Esophagus muscularis mucosa (tissue), 4 donors: Measurements from ENCODE around the gene ECD. TPM values are rescaled to one million over a fixed set of nuclear protein-coding genes. Genes with fewer than 3 reads are reported as not detected.

ENCODE experiments used
- DNase-seq: peaks from one replicate; pipeline ENCODE4 v3.0.0-alpha.2; 2017; ENCODE audit errors: extremely low spot score
- H3K27ac ChIP-seq, 4 donors: fragments of 200-600 bp; sonication (generic); replicated peaks in 1 of 4; 1 replicate in 3 of 4; 2 replicates in 1 of 4; pipeline ENCODE4 v1.5.1; 2016 to 2019; ENCODE audit warnings: mild to moderate bottlenecking in 1 of 4
- H3K27me3 ChIP-seq, 4 donors: fragments of 200-600 bp; sonication (generic); one replicate each; pipeline versions ENCODE4 v1.5.1 to v1.6.0; 2016 to 2019
- H3K36me3 ChIP-seq, 4 donors: fragments of 200-600 bp; sonication (generic); one replicate each; pipeline ENCODE4 v1.5.1; 2016 to 2019
- H3K4me1 ChIP-seq, 4 donors: fragments of 200-600 bp; sonication (generic); one replicate each; pipeline ENCODE4 v1.5.1; 2016 to 2019
- H3K4me3 ChIP-seq, 4 donors: fragments of 200-600 bp; sonication (generic); 1 replicate in 2 of 4; 2 replicates in 2 of 4; pipeline ENCODE4 v1.5.1; 2016 to 2019; ENCODE audit warnings: mild to moderate bottlenecking in 4 of 4, moderate library complexity in 1 of 4
- H3K9me3 ChIP-seq, 4 donors: fragments of 200-600 bp; sonication (generic); 1 replicate in 3 of 4; 2 replicates in 1 of 4; pipeline ENCODE4 v1.5.1; 2016 to 2019
- CTCF ChIP-seq, 3 experiments: fragments of 200-600 bp in 2 of 3; fragments of 450-650 bp in 1 of 3; sonication (generic) in 2 of 3; IDR thresholded peaks; one replicate each; pipeline ENCODE4 v1.5.1; 2017 to 2019; ENCODE audit warnings: antibody characterized with exemption in 3 of 3, mild to moderate bottlenecking in 2 of 3, moderate library complexity in 1 of 3
- EP300 ChIP-seq: sonication (generic); formaldehyde crosslinking; IDR thresholded peaks from one replicate; pipeline ENCODE4 v1.6.1; 2017; ENCODE audit warnings: antibody characterized with exemption
- POLR2A ChIP-seq: fragments of 450-650 bp; IDR thresholded peaks from one replicate; pipeline ENCODE4 v1.6.1; 2017; ENCODE audit warnings: antibody characterized with exemption, moderate library complexity, mild to moderate bottlenecking, low read depth
- POLR2AphosphoS5 ChIP-seq, 2 donors: sonication (generic); formaldehyde crosslinking; IDR thresholded peaks; one replicate each; pipeline ENCODE4 v1.6.1; 2017; ENCODE audit warnings: antibody characterized with exemption in 2 of 2
- WGBS: methylation state at CpG from one replicate; pipeline ENCODE4 v1.1.5; 2018; 5-methylcytosine and 5-hydroxymethylcytosine counted together
- intact Hi-C: fragments of 100-400 bp; cut with DNase I; formaldehyde crosslinking; loops from one replicate; pipeline ENCODE4 v1.15.1; 2023
- total RNA-seq, 4 donors: library from RNA; depleted of rRNA; stranded (reverse); fragments of >200 nt; gene quantifications; one replicate each; pipeline versions ENCODE4 v1.1.0 to v1.2.1, GENCODE V29; 2016

The ECD gene
- total RNA-seq, 4 donors from 2014 or later, result 22.7 to 30.3 (median 25.5) TPM

- Histone ChIP-seq H3K4me3 (peak overlapping the region; percentile 67 to 89 (median 80)), H3K9me3 (no peaks in the 10 kb centered on the region), H3K27ac (peak overlapping the region; percentile 91 to 98 (median 94)), H3K27me3 (no peaks in the 10 kb centered on the region), H3K36me3 (peaks cover 9 to 19% (median 18%) of the 10 kb centered on the region in 4 donors), H3K4me1 (peaks cover 34 to 61% (median 56%) of the 10 kb centered on the region in 4 donors)
- 80% methylated on average over 2 of the region's 2 CpGs for WGBS
- no peak for TF ChIP-seq EP300
- TF ChIP-seq POLR2A, result no peak
- TF ChIP-seq CTCF (IDR thresholded peaks at IDR 0.05), result no peak
- TF ChIP-seq POLR2AphosphoS5 (IDR thresholded peaks at IDR 0.05), result no peak
- intact Hi-C loops, result no loop called here
- no peak for DNase-seq
Measured at GRCh38 chr10:73166972-73167371, 836 bp downstream of the ECD start.

GRCh38 chr10:73163096-73163495, 4.7 kb downstream of the ECD start:
- WGBS, result 88% methylated on average over 2 of the region's 2 CpGs
- TF ChIP-seq POLR2AphosphoS5 (IDR thresholded peaks at IDR 0.05), result no peak
- no peak for TF ChIP-seq EP300
- TF ChIP-seq POLR2A, result no peak
- no peak for TF ChIP-seq CTCF (IDR thresholded peaks at IDR 0.05)
- intact Hi-C loops, result no loop called here
- Histone ChIP-seq H3K9me3 (no peaks in the 10 kb centered on the region), H3K4me1 (peaks cover 31 to 58% (median 56%) of the 10 kb centered on the region in 4 donors), H3K4me3 (no peak overlapping the region), H3K27me3 (no peaks in the 10 kb centered on the region), H3K27ac (no peak overlapping the region), H3K36me3 (peaks cover 10 to 46% (median 32%) of the 10 kb centered on the region in 4 donors)
- no peak for DNase-seq

GRCh38 chr10:73161662-73162061, 6.1 kb downstream of the ECD start:
- H3K9me3 ChIP-seq, result no peaks in the 10 kb centered on the region
- TF ChIP-seq POLR2AphosphoS5 (IDR thresholded peaks at IDR 0.05), result no peak
- no peak for TF ChIP-seq CTCF (IDR thresholded peaks at IDR 0.05)
- no peak for TF ChIP-seq EP300
- no peak for TF ChIP-seq POLR2A
- peaks cover 26 to 50% (median 48%) of the 10 kb centered on the region in 4 donors for H3K4me1 ChIP-seq
- DNase-seq, result no peak
- H3K27ac ChIP-seq, result no peak overlapping the region
- H3K36me3 ChIP-seq, result peaks cover 10 to 59% (median 41%) of the 10 kb centered on the region in 4 donors
- intact Hi-C loops, result no loop called here
- 93% methylated on average over 3 of the region's 3 CpGs for WGBS
- H3K4me3 ChIP-seq, result no peak overlapping the region
- no peaks in the 10 kb centered on the region for H3K27me3 ChIP-seq

- H3K36me3 ChIP-seq, result peaks cover 13 to 65% (median 47%) of the 10 kb centered on the region in 4 donors
- H3K27ac ChIP-seq, result no peak overlapping the region
- DNase-seq, result no peak
- peaks cover 23 to 44% (median 42%) of the 10 kb centered on the region in 4 donors for H3K4me1 ChIP-seq
- TF ChIP-seq EP300, result no peak
- TF ChIP-seq POLR2AphosphoS5 (IDR thresholded peaks at IDR 0.05), result no peak
- no peak for TF ChIP-seq POLR2A
- no peak for TF ChIP-seq CTCF (IDR thresholded peaks at IDR 0.05)
- H3K27me3 ChIP-seq, result no peaks in the 10 kb centered on the region
- H3K4me3 ChIP-seq, result no peak overlapping the region
- 98% methylated on average over 1 of the region's 1 CpG for WGBS
- intact Hi-C loops, result no loop called here
- H3K9me3 ChIP-seq, result no peaks in the 10 kb centered on the region
Measured at GRCh38 chr10:73161079-73161478, 6.7 kb downstream of the ECD start.
